Spleen (tissue), 7 donors: ENCODE measurements around the gene GIMAP6.
A peak's percentile ranks its signal among the peaks of the same experiment; 100 is the strongest.
"Not testable (repeated sequence)": the region's sequence is repeated elsewhere in the genome, so short reads cannot be mapped to it uniquely, and the experiment has no call there.

Source experiments
- CTCF ChIP-seq, 11 experiments: fragments of 200-600 bp in 7 of 11; fragments of 450-650 bp in 4 of 11; sonication (generic) in 4 of 11; IDR thresholded peaks in 8 of 11; conservative IDR thresholded peaks in 3 of 11; 1 replicate in 7 of 11; 2 replicates in 4 of 11; pipeline versions ENCODE4 v1.4.0 to v1.8.0; 2016 to 2021; ENCODE audit warnings: antibody characterized with exemption in 11 of 11, inconsistent platforms in 4 of 11, mild to moderate bottlenecking in 1 of 11
- POLR2AphosphoS5 ChIP-seq, 3 donors: sonication (generic); formaldehyde crosslinking; IDR thresholded peaks; one replicate each; pipeline ENCODE4 v1.5.1; 2017; ENCODE audit warnings: antibody characterized with exemption in 3 of 3
- donor health status: DM: no; HTN: no; CAD: no; lungs with moderate emphysema.
- donor health status: DM: no; HTN: no; CAD: no.
- donor health status: DM: no; HTN: no; CAD: no.

- not testable (repeated sequence) for TF ChIP-seq CTCF (IDR thresholded peaks at IDR 0.05 in 8 of 11, conservative IDR thresholded peaks at IDR 0.05 in 3 of 11)
- TF ChIP-seq POLR2AphosphoS5 (IDR thresholded peaks at IDR 0.05): peak in 1 of 3 donors; percentile 49
These were observed 52.1 kb downstream of the GIMAP6 start for GRCh38 chr7:150579979-150580637.
